HL-60/S4 treated with phorbol 12-myristate 13-acetate at 8.2 ng/mL for 4 days and 3 days (cell line): Measurements from ENCODE around the gene AGAP4.
"Not testable (repeated sequence)": the region's sequence is repeated elsewhere in the genome, so short reads cannot be mapped to it uniquely, and the experiment has no call there.

Experiments
- in situ Hi-C: fragments of 300-500 bp; cut with MboI; formaldehyde crosslinking; loops from 2 replicates; pipeline ENCODE4 v1.15.0; 2022; ENCODE audit warnings: low sequenced_read_pairs

Gene AGAP4

DNA sequence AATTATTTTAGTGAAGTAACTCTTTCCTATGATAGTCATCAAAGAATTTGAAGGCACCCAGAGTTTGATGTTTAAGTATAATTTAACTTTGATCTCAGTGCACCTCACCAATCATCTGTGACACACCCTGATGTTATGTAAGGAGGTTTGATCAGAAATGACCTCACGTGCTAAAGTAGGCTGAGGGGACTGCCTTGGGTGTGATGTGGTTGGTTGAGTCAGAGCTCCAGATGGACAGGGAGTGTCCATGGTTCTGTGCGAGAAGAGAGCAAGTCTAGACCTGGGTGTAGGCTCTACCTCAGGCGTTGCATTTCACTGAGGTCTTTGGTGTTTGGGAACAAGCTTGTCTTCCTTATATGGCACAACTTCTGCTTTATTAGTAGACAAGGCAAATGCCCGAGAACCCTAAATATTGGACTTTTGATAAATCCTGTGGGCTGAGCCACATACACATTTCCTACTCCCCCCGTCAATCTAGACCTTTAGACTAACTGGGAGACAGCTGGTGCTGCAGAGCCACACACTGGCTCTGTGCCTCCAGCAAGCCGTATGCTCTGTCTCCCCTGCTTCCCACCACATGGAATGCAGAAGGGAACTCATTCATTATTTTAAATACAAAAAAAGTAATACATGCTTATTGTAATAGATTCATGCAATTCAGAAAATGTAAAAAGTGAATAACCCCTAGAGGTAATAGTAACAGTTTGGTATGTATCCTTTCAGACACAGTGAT is 56.4 kb downstream of the AGAP4 start:
- in situ Hi-C loops = not testable (repeated sequence)

DNA sequence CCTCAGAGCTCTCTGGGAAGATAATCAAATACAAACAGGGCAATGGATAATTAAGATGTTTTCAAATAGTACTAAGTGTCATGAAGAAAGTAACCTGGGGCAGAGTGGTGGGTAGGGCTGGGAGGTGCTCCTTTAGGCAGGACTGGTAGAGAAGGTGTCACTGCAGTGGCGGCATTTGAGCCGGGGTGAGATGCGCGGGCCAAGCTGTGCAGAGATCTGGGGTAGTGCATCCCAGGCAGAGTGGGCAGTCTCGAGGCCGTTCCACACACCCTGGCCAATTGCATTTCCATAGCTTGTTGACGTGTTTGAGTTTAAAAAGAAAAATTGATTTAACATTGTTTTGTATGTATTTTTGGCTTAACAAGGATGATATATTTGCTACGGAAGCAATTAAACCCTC is 57.3 kb downstream of the AGAP4 start:
- in situ Hi-C loops = not testable (repeated sequence)

- in situ Hi-C loops = not testable (repeated sequence)
These were observed 60.0 kb downstream of the AGAP4 start for GRCh38 chr10:45787212-45787741.

- in situ Hi-C loops = not testable (repeated sequence)
These were observed 61.1 kb downstream of the AGAP4 start for GRCh38 chr10:45786217-45786616.
